SJSA1 (cell line): ENCODE data around the gene MYB. TPM values are rescaled to one million over a fixed set of nuclear protein-coding genes. Genes with fewer than 3 reads are reported as not detected.
A peak's percentile ranks its signal among the peaks of the same experiment; 100 is the strongest.

Experiments used
- DNase-seq, 2 experiments: peaks; one replicate each; pipeline ENCODE4 v3.0.0-alpha.2; 2015 to 2020; ENCODE audit warnings: low spot score in 2 of 2, low read depth in 1 of 2
- H3K27ac ChIP-seq: fragments of 250-450 bp; sonication (Bioruptor Pico); 2 replicates; pipeline ENCODE4 v1.5.1; 2020; ENCODE audit warnings: mild to moderate bottlenecking, moderate library complexity
- H3K27me3 ChIP-seq: fragments of 250-450 bp; sonication (Bioruptor Pico); replicated peaks from 2 replicates; pipeline ENCODE4 v1.5.1; 2020; ENCODE audit warnings: mild to moderate bottlenecking, moderate library complexity
- H3K36me3 ChIP-seq: fragments of 250-450 bp; sonication (Bioruptor Pico); 2 replicates; pipeline ENCODE4 v1.5.1; 2020; ENCODE audit warnings: mild to moderate bottlenecking
- H3K4me1 ChIP-seq: fragments of 250-450 bp; sonication (Bioruptor Pico); replicated peaks from 2 replicates; pipeline ENCODE4 v1.6.1; 2021; ENCODE audit warnings: mild to moderate bottlenecking
- H3K4me3 ChIP-seq: fragments of 250-450 bp; sonication (Bioruptor Pico); 2 replicates; pipeline ENCODE4 v1.5.1; 2020; ENCODE audit warnings: mild to moderate bottlenecking
- H3K9me3 ChIP-seq: fragments of 250-450 bp; sonication (Bioruptor Pico); replicated peaks from 2 replicates; pipeline ENCODE4 v1.5.1; 2020; ENCODE audit warnings: mild to moderate bottlenecking
- total RNA-seq: library from RNA; depleted of rRNA; stranded (reverse); fragments of >200 nt; shearing (Covaris generic); gene quantifications from 2 replicates; pipeline ENCODE4 v1.2.3, GENCODE V29; 2014

The MYB gene
- total RNA-seq, 1 experiment from 2014 or later, result 0.16 TPM

DNA sequence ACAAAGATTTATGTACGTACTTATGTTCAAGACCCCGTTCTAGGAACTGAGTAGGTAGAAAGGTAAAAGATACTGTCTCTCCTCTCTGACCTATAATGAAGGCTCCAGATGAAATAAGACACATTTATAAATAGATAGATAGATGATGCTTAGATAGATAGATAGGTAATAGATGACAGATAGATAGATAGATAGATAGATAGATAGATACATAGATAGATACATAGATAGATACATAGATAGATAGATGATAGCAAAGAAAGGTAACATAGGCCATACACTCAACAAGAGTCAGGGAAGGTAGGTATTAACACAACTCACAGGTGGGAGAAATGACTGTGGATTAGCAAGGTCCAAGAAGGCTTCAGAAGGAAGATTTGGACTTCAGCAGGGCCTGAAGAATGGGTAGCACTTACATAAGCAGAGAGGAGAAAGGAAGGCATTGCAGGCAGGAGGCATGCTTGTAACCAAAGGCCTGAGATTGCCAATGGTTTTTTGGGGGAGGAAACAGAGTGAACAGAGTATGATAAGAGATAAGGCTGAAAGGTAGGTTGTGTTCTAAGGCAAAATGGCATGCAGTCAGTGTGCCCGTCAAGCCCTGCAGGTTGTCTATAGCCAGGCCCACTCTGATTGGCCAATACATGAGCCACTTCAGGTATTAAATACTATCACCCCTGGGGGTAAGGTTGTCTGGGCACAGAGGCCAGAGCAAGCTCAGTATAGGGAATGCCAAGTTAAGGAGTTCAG is 7.7 kb upstream of the MYB start:
- no peak for DNase-seq
- Histone ChIP-seq H3K4me1 (no peaks in the 10 kb centered on the region), H3K27me3 (peaks cover 5% of the 10 kb centered on the region; the same call in 1 of the 2 replicates), H3K4me3 (no peak overlapping the region), H3K36me3 (no peaks in the 10 kb centered on the region), H3K9me3 (no peaks in the 10 kb centered on the region), H3K27ac (no peak overlapping the region)

DNA sequence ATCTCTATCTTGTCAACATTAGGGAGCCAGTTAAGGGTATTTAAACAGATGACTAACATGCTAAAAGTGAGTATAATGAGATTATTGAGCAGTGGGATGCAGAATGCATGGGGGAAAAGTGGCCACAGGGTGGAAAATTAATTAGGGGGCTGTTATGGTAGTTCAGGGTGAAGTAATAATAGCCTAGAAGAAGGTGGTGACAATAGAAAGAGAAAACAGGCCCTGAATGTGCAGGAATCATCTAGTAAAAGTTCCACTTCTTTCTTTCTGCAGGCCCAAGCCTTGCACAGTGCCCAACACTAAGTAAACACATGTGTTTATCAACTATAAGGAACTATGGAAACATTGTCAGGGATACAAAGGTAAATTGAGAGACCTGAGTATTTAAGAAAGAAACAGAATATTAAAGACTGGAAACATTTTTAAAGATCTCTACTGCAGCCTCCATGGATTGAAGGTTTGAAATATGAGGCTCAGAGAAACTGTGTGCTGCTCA is 7.1 kb upstream of the MYB start:
- Histone ChIP-seq H3K4me3 (no peak overlapping the region), H3K36me3 (no peaks in the 10 kb centered on the region), H3K9me3 (no peaks in the 10 kb centered on the region), H3K27ac (no peak overlapping the region), H3K4me1 (no peaks in the 10 kb centered on the region), H3K27me3 (peaks cover 10% of the 10 kb centered on the region)
- DNase-seq, result no peak

DNA sequence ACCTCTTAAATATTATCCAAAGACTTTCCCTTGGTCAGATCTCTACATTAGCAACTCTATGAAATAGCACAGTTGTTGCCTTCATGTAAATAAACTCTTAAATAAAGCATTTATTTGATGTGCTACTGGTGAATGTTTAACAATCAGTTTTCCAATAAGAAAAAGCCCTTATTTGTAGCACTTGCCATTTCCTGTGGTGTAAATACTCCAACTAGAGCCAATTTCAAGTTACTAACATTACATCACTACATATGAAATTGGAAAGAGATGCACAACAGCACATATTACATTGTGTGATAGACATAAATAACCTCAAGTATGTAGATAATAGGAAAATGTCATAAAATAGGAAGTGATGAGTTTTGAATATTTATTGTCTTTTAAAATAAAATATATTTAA is 5.0 kb upstream of the MYB start:
- H3K36me3 ChIP-seq, result no peaks in the 10 kb centered on the region
- no peak overlapping the region for H3K4me3 ChIP-seq
- no peak overlapping the region for H3K27ac ChIP-seq
- no peak for DNase-seq
- no peaks in the 10 kb centered on the region for H3K9me3 ChIP-seq
- H3K27me3 ChIP-seq, result peaks cover 24% of the 10 kb centered on the region
- peaks cover 3% of the 10 kb centered on the region for H3K4me1 ChIP-seq

DNA sequence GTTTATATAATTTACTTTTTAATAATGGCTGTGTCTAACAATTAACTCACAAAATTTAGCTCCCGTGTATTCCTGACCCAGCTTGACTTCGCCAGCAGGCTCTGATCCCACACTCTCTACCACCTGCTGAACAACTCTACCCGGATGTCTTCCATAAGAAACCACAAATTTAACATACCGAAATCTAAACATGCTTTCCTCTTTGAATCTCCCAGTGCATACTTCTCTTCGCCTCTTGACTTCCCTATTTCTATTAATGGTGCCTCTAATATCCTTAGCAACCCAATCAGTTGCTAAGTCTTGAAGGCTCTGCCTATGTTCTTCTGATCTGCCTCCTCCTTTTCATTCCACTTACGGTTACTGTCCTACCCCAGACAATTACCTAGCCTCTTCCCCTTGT is 4.6 kb upstream of the MYB start:
- no peak overlapping the region for H3K27ac ChIP-seq
- peaks cover 7% of the 10 kb centered on the region for H3K4me1 ChIP-seq
- H3K36me3 ChIP-seq, result no peaks in the 10 kb centered on the region
- DNase-seq, result no peak
- H3K9me3 ChIP-seq, result 0 out of 2 replicates have a peak, but pooled peaks cover under 1% of the 10 kb centered on the region
- peaks cover 28% of the 10 kb centered on the region for H3K27me3 ChIP-seq
- H3K4me3 ChIP-seq, result no peak overlapping the region

DNA sequence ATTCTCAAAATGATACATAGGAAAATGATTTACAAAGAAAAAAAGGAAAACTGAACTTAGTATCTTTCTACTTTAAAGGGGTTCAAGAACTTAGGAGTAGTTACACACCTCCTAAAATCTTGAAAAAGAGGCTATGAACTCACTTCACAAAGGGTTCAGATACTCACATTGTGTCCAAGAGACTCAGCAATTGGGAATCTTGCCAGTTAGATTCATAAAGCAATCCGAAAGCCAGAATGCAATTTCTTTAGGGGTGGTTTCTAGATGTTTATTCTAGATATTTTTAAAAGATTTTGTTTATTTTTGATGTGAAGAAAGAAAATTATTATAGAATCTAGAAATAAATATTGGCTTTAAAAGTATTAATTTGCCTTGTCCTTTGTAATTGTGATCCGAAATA is 1.7 kb upstream of the MYB start:
- Histone ChIP-seq H3K27ac (no peak overlapping the region), H3K27me3 (peaks cover 57% of the 10 kb centered on the region), H3K36me3 (no peaks in the 10 kb centered on the region), H3K4me1 (peaks cover 23% of the 10 kb centered on the region), H3K9me3 (0 out of 2 replicates have a peak, but pooled peaks cover 2% of the 10 kb centered on the region), H3K4me3 (no peak overlapping the region)
- DNase-seq, result no peak

DNA sequence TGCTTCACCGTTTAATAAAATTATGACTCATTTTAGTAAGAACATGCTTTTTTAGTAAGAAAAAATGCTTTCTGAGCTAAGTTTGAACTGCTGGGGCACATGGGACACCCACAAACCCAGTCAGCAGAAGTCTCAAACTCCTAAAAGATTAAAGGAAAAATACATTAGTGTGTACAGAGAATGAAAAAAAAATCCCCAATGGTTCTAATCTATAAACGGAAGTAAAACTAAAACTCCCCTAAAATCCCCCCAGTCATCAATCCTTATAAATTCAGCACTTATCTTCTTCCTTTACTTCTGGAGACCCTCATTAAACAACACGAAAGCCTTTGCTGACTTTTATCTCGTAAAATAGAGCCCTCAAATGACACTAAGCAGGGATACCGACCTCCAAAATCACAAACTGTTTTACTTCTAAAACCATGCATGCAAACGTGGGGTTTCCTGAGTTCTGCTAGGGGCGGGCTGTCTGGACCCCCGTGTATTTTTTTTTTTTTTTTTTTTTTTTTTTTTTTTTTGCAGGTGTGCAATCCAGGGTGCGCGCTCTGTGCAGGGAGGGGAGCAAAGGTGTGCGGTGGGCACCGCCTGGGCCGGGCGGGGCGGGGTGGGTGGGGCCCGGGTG is 1.1 kb upstream of the MYB start:
- no peak overlapping the region for H3K27ac ChIP-seq
- H3K36me3 ChIP-seq, result no peaks in the 10 kb centered on the region
- no peak overlapping the region for H3K4me3 ChIP-seq
- H3K27me3 ChIP-seq, result peaks cover 64% of the 10 kb centered on the region
- H3K9me3 ChIP-seq, result 0 out of 2 replicates have a peak, but pooled peaks cover 2% of the 10 kb centered on the region
- peaks cover 23% of the 10 kb centered on the region for H3K4me1 ChIP-seq
- no peak for DNase-seq

DNA sequence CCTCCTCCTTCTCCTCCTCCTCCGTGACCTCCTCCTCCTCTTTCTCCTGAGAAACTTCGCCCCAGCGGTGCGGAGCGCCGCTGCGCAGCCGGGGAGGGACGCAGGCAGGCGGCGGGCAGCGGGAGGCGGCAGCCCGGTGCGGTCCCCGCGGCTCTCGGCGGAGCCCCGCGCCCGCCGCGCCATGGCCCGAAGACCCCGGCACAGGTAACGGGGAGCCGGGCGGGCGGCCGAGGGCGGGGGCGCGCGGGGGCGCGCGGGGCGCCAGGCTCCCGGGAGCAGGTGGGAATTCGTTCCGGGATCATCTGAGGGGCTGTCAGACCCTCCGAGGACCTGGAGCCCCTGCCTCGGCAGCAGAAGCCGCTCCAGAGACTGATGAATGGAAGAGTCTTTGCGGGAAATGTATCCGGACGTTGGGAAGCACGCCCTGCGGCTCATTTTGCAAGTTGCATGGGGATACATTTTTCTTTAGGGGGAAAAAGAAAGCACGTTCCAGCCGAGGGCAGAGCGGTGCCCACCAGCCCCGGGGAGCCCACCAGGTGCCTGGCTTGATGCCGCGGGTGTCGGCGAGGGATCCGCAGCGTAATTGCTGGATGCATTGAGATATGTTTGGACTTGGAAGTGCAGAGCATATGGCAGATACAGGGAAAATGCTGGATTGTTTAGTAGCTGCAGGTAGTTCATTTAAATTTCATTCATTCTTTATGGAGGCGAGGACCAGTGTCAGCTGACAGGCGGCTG is 394 bp downstream of the MYB start:
- Histone ChIP-seq H3K4me3 (peak overlapping the region; percentile 41), H3K27ac (no peak overlapping the region), H3K9me3 (0 out of 2 replicates have a peak, but pooled peaks cover 2% of the 10 kb centered on the region), H3K4me1 (peaks cover 23% of the 10 kb centered on the region), H3K36me3 (no peaks in the 10 kb centered on the region), H3K27me3 (peaks cover 71% of the 10 kb centered on the region)
- DNase-seq, result peak in 1 of 2 experiments; percentile 15

DNA sequence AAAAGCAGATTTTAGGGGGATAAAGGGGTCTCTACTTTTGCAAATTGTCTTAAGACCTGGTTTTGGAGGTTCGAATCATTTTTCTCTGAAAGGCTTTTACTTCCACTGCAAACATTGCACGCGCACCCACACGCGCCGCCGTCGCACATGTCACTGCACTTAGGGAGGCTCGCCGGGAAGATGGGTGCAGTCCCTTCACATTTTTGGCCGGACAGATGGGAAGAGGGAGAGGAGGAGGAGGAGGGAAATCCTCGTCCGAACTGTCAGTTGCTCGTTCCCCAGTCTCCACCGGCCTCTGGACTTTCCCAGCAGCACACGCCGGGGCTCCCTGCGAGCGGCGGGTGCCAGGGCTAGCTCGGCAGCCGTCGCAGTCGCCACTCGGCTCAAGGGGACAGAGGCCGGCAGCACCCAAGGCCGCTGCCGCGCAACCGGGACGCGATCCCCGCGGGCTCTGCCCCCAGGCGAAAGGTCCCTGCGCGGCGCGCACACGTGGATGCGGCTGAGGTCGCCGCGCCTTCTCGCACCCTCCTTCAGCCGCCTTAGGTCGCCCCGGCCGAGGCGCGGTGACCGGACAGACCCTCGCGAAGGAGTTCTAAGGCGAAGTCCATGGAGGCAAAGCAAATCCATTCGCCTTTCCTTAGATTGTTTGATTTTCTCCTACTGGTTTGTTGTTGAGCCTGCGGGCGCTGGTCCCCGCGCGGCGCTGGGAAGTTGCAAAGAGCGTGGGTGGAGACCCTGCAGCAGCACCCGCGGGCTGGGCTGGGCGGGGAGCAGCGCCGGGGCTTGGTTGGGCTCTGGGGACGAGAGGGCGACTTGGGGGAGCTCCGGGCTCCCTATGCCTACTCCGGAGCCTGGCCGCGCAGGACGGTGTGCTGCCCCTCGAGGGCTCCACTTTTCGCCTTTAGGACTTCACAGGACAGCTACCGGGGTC is 1.2 kb downstream of the MYB start:
- Histone ChIP-seq H3K4me3 (peak overlapping the region; percentile 11; the same call in 1 of the 2 replicates), H3K27me3 (peaks cover 78% of the 10 kb centered on the region), H3K4me1 (peaks cover 23% of the 10 kb centered on the region), H3K9me3 (0 out of 2 replicates have a peak, but pooled peaks cover 2% of the 10 kb centered on the region), H3K27ac (no peak overlapping the region), H3K36me3 (no peaks in the 10 kb centered on the region)
- peak in 1 of 2 experiments; percentile 22 for DNase-seq

DNA sequence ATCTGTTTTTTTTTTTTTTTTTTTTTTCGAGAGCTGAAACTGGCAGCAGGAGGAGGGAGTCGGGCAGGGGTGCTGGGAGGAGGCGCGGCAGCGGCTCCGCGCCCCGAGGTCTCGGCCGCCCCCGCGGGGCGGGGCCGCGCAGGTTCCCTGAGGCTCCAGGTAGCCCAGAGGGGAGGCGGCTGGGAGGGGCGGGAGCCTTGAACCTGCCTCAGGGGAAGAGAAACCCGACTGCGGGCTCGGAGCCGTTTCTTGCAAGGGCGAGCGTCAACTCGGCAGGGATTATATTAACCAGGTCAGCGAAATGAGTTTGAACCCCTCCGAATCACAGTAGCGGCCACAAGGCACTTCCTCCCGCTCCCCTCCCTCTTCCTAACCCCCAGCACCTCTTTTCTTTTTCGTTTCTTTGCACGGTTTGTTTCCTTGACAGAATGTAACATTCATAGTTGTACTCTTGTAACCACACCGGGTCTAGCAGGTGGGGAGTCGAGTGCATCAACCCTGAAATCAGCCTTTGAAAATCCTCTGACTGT is 2.0 kb downstream of the MYB start:
- DNase-seq, result no peak
- Histone ChIP-seq H3K27me3 (peaks cover 80% of the 10 kb centered on the region), H3K36me3 (no peaks in the 10 kb centered on the region), H3K27ac (no peak overlapping the region), H3K4me3 (no peak overlapping the region), H3K4me1 (peaks cover 23% of the 10 kb centered on the region), H3K9me3 (0 out of 2 replicates have a peak, but pooled peaks cover 2% of the 10 kb centered on the region)

DNA sequence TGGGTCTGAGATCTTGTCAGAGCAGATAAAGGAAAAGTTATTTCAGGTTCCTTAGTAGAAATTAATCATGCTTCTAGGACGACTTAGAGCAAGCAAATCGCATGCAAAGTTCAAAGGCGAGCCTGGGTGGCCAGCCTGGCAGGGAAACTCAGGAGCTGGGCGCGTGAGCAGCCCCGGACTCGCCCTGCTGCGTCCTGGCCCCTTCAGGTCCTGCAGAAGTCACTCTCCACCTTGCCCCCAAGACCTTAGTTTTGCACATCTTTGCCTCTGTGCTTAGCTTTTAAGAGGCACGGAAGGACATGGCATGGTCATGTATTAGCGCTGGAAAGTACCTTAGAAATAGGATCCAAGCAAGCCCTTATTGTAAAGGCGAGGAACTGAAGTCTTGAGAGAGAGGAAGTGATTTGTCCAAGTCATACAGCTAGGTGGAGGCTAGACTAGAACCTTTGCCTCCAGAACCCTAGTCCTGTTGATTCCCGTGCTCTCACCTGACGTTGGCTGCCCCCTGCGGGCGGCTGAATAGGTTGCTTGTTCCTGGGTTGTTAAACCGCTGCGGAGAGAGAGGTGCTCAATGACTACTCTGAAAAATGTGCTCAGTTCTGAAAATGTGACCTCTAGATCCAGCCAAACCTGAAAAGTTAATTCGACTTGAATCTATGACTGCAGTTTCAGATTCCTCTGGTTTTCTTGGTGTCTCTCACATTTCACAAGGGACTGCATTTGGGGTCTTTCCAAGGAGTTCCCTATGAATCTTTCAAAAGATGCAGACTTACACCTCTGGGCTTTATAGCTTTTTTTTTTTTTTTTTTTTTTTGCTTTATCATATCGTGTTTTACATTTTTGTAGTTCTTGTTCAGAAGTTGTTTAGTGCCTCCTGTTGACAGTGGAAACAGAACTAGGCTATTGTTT is 2.7 kb downstream of the MYB start:
- no peak for DNase-seq
- Histone ChIP-seq H3K36me3 (no peaks in the 10 kb centered on the region), H3K9me3 (0 out of 2 replicates have a peak, but pooled peaks cover 2% of the 10 kb centered on the region), H3K27me3 (peaks cover 73% of the 10 kb centered on the region), H3K27ac (no peak overlapping the region), H3K4me3 (no peak overlapping the region), H3K4me1 (peaks cover 23% of the 10 kb centered on the region)

DNA sequence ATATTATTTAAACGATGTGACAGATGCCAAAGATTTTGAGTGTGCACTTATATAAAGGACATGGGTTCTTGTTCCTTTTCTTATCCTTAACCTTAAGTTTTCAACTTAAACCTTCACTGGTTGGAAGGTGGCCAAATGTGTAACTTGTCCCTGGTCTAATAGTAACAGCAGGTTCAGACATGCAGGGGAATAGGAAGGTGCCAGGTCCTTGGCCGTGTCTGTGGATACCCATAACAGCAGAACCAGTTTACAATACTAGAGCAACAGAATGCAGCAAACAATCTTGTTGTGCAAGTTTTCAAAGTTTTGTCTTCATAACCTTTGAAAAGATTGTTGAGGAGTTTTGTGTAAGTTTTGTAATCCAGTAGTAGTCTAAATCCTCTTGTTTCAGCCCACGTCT is 4.4 kb downstream of the MYB start:
- Histone ChIP-seq H3K27me3 (peaks cover 61% of the 10 kb centered on the region), H3K9me3 (0 out of 2 replicates have a peak, but pooled peaks cover 2% of the 10 kb centered on the region), H3K4me1 (peaks cover 23% of the 10 kb centered on the region), H3K4me3 (no peak overlapping the region), H3K36me3 (no peaks in the 10 kb centered on the region), H3K27ac (no peak overlapping the region)
- no peak for DNase-seq

DNA sequence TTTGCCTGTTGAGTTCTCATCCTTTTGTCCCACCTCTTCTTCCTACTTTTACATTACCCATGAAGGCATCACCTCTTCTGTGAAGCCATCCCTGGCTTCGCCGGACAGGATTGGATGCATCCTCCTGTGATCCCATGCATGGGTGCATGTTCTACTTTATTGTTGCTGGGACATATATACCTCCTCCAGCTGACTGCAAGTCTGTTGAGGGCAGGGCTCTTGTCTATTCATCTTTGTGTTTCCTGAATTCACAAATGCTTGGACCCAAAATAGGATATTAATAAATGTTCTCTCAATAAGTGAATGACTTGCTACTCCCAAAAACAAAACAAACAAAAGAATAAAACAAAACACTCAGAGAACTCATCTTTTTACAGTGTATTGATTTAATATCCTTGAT is 5.1 kb downstream of the MYB start:
- Histone ChIP-seq H3K4me3 (no peak overlapping the region), H3K27me3 (peaks cover 56% of the 10 kb centered on the region)
- no peak for DNase-seq

More for the DNA sequence above, 5.1 kb downstream of the MYB start:
- H3K36me3 ChIP-seq, result no peaks in the 10 kb centered on the region
- H3K9me3 ChIP-seq, result 0 out of 2 replicates have a peak, but pooled peaks cover 2% of the 10 kb centered on the region
- peaks cover 18% of the 10 kb centered on the region for H3K4me1 ChIP-seq
- no peak overlapping the region for H3K27ac ChIP-seq
